HK-2 (cell line): ENCODE results near the gene RHBDF2.

Experiments
- DNase-seq: peaks from one replicate; pipeline ENCODE4 v3.0.0-alpha.2; 2018; ENCODE audit not compliant: unreplicated experiment

The RHBDF2 gene

DNA sequence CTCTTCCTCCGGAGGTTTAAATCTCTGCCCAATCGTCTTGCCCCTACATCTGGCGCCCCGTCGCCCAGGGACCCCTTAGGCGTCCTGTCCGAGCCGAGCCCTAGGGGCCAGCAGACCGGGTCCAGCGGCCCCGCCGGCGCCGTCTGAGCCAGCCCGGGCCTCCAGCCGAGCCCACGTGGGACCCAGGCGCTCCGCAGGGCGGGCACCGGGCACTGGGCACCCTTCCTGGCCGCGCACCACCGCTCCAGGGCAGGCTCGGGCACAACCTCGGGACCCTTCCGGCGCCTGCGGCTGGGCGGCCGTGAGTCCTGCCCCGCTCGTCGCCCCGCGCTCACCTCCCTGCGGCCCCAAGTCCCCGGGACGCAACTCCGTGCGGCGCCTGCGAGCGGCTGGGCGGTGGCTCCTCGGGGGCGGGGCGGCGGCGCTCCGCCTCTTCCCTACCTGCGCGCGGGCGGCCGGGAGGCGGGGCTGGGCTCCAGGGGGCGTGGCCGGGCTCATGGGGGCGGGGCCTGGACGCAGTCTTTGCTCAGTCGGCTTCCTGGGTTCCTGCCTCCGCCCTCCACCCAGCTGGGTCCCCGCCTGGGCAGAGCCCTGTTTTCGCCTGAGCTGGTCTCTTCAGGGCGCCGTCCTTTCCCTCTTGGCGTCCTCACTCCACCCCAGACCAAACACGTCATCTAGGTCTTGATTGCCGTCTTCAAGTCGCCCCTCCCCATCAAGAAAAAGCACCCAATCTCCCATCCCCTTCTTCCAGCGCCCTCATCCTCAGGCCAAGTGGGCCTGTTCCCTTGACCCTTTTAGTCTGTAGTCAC is at the start of gene RHBDF2:
TSS of gene RHBDF2 (minus strand) at position 406 of the 809 bp plus-strand sequence. CDS start 19,899 bp downstream, outside the sequence.
- DNase-seq: peak; percentile 96

DNA sequence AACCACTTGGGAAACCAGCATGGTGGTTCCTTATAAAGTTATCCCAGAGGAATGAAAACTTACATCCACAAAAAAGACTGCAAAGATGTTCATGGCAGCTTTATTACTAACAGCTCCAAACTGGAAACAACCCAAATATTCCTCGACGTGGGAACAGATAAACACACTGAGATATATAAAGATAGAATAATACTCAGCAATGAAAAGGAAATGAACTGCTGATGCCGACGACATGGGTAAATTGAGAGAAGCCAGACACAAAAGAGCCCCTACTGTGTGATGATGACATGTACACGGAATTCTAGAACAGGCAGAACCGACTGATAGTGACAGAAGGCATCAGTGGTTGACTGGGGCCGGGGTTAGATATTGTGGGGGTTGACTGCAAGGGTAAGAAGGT is 48.3 kb upstream of the RHBDF2 start:
- DNase-seq: no peak

DNA sequence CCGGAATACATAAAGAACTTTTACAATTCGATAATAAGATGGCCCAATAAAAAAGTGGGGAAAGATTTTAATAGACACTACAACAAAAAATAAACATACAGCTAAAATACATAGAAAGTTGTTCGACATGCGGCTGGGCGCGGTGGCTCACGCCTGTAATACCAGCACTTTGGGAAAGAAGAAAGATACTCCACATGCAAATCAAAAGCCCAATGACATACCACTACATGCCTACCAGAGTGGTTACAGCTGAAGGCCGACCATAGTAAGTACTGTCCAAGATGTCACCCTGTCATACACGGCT is 47.9 kb upstream of the RHBDF2 start:
- DNase-seq: no peak

DNA sequence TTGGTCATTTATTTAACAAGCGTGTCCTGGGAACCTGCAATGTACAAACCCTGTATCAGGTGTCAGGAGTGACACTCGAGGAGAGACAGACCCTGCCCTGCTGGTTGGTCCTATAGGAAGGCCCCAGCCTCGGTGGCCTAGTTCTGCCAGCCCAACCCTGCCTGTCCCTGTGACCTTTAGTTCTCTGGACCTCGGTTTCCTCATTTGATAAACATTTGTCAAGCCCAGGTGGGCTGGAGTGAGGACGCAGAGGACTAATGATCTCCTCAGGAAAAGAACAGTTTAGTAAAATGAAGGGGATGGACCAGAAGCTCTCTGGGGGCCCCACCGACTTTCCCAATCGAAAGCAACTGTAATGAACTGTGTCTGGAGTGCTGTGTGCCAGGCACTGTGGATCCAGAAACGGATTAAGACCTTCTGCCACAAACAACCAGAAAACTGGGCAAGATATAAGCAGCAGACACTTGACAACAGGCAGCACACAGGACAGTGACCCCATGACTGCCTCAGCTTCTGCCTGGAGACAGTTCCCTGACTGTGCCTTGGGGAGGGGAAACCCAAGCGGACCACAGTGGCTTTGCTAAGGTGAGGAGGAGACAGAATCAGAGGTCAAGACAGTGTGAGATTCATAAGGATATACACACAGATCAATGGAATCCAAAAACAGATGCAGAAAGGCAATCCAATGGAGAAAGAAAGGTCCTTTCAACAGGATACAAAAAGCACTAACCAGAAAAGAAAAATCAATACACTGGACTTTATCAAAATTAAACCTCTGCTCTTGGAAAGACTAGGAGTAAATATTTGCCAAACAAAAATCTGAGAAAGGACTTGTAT is 47.4 kb upstream of the RHBDF2 start:
- no peak for DNase-seq

DNA sequence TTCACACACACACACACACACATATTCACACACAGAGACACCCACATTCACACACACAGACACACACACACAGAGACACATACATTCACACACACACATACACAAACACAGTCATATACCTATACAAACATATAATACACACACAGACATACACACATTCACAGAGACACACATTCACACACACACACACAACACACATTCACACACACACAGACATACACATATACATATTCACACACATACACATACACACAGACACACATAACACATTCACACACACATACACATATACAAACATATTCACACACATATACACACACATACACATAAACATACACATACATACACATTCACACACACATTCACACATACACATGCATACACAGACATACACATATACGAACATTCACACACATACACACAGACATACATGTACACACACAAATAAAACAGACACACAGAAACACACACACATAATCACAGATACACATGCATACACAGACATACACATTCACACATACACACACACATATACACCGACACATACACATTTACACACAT is 46.5 kb upstream of the RHBDF2 start:
- no peak for DNase-seq

DNA sequence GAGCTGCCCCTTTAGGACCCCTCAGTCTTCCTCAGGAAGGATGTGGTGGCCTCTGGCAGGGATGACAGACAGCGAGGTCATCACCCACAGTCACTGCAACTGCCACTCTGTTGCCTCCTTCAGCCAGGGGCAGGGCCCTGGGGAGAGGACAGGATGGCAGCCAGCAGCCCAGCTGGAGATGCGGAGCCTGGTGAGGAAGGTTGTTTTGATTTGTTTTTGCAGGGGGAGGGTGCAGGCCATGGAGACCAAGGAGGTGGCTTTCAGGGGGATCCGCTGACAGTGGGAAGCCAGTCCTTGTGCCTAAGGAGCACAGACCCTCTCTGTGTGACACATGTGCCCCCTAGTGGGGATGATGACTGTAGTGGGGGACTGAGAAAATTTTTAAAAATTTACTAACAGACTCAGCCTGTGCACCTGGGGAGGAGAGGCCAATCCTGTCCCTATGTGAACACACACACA is 46.0 kb upstream of the RHBDF2 start:
- DNase-seq: no peak

DNA sequence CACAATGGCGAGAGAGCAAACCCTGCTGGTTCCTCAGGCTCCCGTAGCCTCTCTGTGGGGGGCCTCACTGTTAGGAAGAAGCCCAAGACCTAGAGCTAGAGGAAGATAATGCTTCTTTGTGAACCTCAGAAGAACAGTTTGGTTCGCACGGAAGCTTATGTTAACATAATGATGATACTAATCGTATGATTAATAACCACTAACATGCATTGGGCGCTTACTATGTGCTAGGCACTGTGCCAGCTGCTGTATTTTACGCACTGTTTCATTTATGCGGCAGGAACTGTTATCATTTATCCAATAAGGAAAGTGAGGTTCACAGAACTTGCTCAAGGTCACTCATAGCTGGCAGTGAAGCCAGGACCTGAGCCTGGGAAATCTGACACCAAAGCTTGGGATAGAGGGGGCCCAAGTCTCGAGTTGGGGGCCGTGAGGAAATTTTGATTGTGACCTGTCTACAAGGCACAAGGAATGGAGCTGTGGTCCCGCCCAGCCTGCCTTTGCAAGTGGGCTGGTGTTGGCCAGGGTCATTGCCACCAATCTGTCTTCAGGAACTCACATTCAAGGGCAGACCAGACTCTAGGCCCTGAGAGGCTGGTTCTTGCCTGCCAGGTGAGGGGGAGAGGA is 45.4 kb upstream of the RHBDF2 start:
- DNase-seq: no peak

DNA sequence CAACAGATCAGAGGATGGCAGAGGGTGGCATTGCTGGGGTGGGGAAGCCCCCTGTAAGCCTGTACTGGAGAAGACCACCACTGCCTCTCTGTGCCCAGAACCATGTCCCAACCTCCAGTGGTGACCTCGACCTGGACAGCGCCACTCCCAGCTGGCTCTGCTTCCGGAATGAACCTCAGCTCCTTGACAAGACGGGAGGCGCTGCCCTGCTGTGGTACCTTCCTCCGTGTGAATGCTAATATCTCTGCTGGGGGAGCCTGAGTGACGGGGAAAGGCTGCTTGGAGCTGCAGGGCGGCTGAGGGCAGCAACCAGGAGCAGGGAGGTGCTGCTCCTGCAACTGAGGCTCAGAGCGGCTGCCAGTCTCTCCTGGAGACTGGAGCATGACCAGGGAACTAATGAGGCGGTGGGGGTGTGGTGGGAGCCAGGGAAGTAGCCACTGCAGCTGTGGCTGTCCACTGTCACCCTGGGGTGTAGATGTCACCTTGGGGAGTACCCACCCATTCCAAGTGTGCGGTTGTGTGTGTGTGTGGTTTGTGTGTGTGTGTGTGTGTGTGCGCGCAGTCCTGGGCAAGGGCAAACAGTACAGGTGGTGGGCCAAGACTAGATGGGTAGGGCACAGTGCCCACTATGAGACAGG is 44.8 kb upstream of the RHBDF2 start:
- no peak for DNase-seq

DNA sequence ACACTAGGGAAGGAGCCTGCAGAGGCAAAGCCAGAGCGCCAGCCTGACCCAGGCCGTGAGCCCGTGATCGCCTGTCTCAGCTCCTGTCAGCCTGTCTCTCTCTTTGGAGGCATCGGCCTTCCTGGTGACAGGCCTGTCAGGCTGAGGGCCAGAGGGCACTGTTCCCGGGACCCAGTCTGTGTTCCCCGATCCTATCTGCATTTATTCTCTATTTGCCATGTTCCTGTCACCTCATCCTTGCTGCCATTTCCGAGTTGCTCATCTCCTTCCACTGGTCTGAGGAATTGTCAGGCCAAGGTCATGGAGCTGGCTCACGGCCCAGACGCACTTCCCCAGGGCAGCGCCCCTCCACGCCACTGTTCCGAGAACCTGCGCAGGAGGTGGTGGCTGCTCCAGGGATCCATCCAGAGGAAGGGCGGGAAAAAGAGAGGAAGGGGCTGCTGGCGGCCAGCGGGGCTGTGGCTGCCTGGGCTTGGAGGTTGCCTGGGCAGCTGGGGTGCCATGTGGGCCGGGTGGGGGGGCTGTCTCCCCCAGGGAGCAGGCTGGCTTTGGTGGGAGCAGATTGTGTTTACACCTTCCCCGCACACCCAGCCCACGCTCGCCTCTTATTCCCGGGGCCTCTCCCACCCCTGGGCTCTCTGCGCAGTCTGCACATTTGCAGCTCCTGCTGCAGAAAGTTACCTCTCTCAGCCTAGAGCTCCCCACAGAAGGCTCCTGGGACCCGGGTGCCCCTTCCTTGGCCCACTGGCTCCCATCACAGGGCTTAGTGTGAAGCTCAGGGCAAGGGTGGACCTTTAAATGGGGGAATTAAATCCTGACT is 43.5 kb upstream of the RHBDF2 start:
- no peak for DNase-seq

DNA sequence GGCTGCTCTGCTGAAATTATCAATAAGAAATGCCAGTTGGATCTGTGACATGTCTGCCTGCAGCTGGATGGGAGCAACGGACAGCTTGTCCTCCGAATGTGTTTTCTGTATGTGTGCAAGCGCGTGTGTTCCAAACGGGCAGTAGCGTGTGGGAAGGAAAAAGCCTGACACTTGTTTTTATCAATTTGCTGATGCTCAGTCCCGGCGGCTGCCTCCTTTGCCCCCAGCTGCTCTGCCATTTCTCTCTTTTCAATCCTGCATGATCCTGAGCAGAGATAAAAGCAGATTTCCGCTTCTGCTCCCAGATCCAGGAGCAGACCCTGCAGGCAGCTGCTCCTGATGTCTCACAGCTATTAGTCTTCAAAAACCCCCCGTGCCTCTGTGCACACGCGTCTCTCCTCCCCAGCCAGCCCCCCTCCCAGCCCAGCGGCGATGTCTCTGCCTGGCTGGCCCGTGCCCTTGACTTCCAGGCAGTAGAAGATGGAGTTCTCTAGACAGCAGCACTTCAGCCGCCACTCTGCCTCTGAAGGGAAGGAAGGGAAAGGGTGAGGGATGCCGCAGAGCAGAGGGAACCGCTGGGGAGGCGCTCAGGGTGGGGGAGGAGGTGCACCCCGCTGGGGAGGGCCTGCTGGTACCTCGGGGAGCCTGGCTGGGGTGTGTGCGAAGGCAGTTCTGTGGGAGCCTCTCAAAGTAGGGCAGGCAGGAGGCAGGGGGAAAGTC is 42.8 kb upstream of the RHBDF2 start:
- no peak for DNase-seq

DNA sequence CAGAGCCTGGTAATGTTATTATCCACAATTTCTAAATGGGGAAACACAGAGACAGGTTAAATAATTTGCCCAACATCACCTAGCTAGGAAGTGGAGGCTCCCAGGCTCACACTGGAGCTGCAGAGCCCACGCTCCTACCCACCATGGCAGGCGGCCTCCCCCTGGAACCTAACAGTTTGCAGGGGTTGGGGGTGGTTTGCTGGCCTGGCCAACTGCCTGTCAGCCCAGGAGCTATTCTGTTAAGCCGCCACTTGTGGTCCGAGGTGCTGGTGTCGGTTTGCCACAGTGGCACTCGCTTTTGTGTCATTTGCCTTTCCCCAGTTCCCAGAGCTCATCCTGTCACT is 42.2 kb upstream of the RHBDF2 start:
- DNase-seq: no peak

DNA sequence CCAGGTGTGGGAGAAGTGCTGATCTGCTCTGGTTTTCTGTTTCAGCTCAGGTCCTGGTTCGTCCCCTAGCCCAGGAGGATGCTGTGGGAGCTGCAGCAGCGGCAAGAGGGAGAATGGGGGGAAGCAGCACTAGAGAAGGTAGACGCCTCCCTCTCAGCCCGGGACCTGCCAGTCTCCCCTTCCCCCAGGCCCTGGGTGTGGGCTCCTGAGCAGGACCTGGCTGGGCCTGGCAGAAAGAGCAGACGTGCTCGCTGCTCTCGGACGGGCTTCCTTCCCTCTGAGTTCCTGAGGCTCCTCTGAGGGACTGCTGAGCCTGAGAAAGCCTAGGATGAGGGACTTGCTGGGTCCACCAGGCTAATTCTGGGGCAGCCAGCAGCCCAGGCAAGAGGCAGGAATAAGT is 41.8 kb upstream of the RHBDF2 start:
- no peak for DNase-seq

DNA sequence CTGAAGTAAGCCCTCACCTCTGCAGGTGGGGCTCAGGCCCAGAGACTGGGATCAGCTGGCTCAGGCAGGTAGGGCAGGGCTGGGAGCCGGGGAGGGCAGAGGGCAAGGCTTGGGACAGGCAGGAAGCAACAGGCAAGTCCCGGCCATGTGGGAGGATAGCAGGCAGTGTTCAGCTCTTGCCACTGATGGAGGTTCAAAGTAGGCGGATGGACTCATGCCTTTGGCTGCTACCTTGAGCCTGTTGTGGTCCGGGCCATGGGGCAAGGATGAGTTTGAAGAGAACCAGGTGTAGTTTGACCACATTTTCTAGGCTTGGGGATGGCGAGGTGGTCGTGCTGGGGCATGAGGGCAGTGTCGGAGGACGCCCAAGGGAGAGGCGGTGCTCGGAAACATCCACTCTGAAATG is 41.3 kb upstream of the RHBDF2 start:
- DNase-seq: no peak

DNA sequence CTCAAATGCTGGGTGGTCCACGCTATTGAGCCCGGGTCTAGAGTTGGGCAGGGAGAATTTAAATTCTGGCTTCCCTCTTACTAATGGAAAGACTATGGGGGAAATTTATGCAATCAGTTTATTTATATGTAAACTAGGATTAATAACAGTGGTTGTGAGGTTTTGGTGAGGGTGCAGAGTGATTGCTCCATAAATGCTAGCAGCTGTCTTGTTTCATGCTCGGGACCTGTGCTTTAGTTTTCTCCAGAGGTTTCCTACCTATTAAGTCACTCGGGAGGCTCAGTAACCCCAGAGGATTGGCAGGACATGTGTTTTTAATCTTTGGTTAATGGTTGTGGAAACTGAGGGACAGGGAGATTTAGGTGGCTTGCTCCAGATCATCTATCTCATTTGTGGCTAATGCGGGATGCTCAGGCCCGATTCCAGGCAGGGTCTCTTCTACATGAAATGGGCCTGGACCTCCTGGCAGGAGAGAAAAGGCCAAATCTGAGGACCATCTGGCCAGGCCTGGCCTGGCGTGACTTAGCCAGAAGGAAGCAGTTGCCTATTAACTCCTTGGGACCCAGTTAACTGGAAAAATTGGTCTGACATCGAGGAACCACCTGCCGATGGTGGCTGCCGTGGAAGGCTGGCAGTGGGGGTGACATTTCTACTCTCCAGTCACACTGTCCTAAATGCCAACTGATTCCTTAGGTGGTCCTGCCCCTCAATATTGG is 40.7 kb upstream of the RHBDF2 start:
- DNase-seq: no peak

DNA sequence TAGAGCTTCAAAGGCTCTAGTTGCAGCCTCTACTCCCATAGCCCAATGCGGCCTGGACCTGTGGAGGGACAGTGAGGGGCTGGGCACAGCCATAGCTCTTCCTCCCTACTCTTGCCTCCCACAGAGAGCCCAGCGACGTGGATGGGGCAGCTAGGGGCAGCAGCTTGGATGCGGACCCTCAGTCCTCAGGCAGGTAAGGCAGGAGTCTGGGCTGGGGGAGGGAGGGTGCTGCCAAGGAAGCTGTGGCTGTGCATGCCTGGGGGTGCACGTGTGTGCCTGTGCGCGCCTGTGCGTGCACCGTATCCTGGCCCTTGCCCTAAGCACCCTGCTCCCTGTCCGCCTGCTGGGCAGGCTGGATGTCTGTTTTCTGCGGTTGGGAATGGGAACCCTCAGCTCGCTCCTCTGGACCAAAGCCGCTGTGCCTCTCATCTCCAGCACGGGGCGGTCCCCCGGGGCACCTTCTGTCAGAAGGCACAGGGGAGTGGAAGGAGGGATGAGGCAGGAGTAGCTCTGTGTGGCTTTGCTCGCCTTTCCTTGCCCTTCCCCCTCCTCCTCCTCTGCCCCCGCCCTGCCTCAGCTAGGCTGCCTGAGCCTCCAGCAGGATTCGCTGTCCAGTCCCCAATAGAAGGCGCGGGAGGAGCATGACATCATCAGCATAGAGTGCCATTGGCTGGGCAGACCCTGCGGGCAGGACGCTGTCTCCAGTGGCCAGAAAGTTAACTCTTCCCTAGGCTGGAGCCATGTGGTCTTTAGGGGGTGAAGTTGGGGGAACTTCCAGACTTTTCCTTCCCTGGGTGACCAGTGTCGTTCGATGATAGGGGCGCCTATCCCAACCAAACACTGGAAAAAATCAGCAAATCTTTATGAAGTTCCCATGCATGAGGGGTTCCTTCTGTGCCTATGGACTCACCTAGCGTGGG is 39.4 kb upstream of the RHBDF2 start:
- DNase-seq: peak; percentile 93

DNA sequence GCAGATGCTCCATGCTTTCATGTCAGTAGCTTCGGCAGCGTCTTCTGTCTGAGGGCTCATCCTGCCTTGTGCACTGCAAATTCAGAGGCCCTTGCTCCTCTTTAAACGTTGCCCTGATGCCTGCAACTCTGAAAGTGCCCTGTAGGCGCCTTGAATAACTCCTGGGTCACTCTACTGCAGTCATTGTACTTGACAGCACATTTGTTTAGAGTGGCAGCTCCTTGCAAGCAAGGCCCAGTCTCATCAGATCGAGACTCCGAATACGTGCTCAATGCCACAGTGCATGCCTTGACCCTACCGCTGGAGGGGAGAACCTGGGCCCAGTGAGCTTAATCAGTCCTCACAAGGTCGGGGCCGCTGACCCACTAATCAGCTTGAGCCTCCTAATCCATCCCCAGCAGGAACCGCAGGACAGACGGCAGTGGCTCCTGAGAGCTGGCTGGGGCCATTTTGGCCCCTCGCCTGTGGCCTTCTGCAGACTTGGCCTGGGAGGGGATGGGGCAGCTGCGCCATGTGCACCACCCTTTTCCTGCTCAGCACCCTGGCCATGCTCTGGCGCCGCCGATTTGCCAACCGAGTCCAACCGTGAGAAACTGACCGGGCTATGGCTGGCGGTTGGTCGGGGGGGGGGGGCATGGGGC is 38.5 kb upstream of the RHBDF2 start, which contains the start of gene PRCD:
TSS of gene PRCD (plus strand) at position 414 of the 641 bp plus-strand sequence. CDS start at position 512, 98 bp downstream.
- no peak for DNase-seq

DNA sequence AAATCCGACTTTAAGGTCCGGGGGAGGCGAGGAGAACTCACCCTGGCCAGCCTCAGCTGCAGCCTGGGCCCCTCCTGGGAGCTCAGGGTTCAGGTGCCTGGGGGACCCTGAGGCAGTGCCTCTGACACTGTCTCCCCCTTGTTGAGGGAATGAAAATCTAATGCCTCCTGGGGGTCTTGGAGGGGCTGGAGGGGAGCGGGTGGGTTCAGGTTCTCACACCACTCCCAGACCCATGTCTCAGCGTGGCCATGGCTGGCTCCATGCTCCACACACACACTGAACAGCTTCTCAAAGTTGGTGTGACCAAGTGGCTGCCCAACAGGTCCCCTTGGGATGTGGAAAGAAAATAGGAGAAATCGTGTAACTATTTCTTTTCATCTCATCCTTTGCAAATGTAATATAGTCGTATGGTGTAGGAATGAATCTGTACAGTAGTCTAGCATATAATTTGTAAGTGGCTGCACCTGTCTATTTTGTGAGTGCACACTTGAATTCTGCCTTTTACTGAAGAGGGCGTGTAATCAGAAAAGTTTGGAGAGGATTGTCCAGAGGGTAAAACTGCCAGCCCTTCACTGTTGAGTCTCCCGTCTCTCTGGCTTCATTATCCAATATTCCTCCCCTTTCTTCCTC is 37.8 kb upstream of the RHBDF2 start:
- DNase-seq: no peak
